Pancreas (tissue), 10 donors: ENCODE measurements around the gene CSF3. TPM values are rescaled to one million over a fixed set of nuclear protein-coding genes. Genes with fewer than 3 reads are reported as not detected.
A peak's percentile ranks its signal among the peaks of the same experiment; 100 is the strongest.

Source experiments
- ATAC-seq, 4 donors: fragments of 200-7000 bp; cut with Tn5 transposase; one replicate each; pipeline versions ENCODE4 v1.8.0 to v1.9.1; 2020; ENCODE audit warnings: mild to moderate bottlenecking in 4 of 4, moderate library complexity in 4 of 4
- DNase-seq, 6 donors: peaks; one replicate each; pipeline ENCODE4 v3.0.0-alpha.2; 2020
- FAIRE-seq: peaks from 2 replicates; lab custom pipeline; 2012; peaks lifted over from hg19 to GRCh38; lab: Jason Lieb, UNC
- H3K27ac ChIP-seq, 4 donors: fragments of 200-600 bp; sonication (generic); 1 replicate in 3 of 4; 2 replicates in 1 of 4; pipeline versions ENCODE4 v1.5.0 to v1.8.0; 2020
- H3K27me3 ChIP-seq, 4 donors: fragments of 200-600 bp; one replicate each; pipeline ENCODE4 v1.8.0; 2021
- H3K36me3 ChIP-seq, 3 donors: fragments of 200-600 bp; sonication (generic) in 1 of 3; one replicate each; pipeline versions ENCODE4 v1.5.0 to v1.8.0; 2020 to 2021
- H3K4me1 ChIP-seq, 3 donors: fragments of 200-600 bp; one replicate each; pipeline ENCODE4 v1.8.0; 2021
- H3K4me3 ChIP-seq, 4 donors: fragments of 200-600 bp; sonication (generic) in 2 of 4; one replicate each; pipeline versions ENCODE4 v1.5.0 to v1.8.0; 2020 to 2021
- H3K9me3 ChIP-seq, 4 donors: fragments of 200-600 bp; one replicate each; pipeline ENCODE4 v1.8.0; 2021
- WGBS, 2 donors: extraction: QIAGEN DNeasy Blood & Tissue Kit; methylation state at CpG; one replicate each; pipeline ENCODE4 v1.1.7; 2013; 5-methylcytosine and 5-hydroxymethylcytosine counted together
- intact Hi-C, 3 donors: fragments of 100-400 bp; cut with DNase I; formaldehyde crosslinking; loops; one replicate each; pipeline versions ENCODE4 v1.11.1 to v1.14.2; 2022
- polyA plus RNA-seq, 2 donors: library from polyadenylated mRNA; stranded (reverse); fragments of 200-250 nt; gene quantifications; one replicate each; pipeline ENCODE4 v1.2.3, GENCODE V29; 2013
- total RNA-seq, 6 donors: library from RNA; stranded (reverse); fragmentation: NEBNext Ultra II Directional in 4 of 6; extraction: Animal tissue kit (Norgen Biotek cat#: 25700) in 4 of 6; gene quantifications; one replicate each; pipeline versions ENCODE4 v1.2.1 to v1.2.4, GENCODE V29; 2021 to 2023
- TF ChIP-seq, protein P1 (sequence below), 4 donors: fragments of 200-600 bp; sonication (generic) in 3 of 4; IDR thresholded peaks; one replicate each; pipeline versions ENCODE4 v1.5.0 to v1.8.0; 2021; ENCODE audit warnings: antibody characterized with exemption in 4 of 4
- donor health status: healthy with polysubstance abuse.
- donor health status: DM: no; HTN: no; CAD: no; lungs with moderate emphysema.
- donor health status: DM: no; HTN: no; CAD: no.
- donor health status: control.
- donor health status: control.
- donor health status: Bipolar disorder and iron deficiency.
- donor health status: DM: yes; HTN: yes; CAD: no.
- donor health status: DM: no; HTN: no; CAD: no.
- donor health status: DM: no; HTN: no; CAD: no.
- donor health status: DM: yes; HTN: yes; CAD: no.

The CSF3 gene
- total and polyA plus RNA-seq, 8 donors = 0.16 to 3.5 (median 0.23) TPM; not detected in 4

DNA sequence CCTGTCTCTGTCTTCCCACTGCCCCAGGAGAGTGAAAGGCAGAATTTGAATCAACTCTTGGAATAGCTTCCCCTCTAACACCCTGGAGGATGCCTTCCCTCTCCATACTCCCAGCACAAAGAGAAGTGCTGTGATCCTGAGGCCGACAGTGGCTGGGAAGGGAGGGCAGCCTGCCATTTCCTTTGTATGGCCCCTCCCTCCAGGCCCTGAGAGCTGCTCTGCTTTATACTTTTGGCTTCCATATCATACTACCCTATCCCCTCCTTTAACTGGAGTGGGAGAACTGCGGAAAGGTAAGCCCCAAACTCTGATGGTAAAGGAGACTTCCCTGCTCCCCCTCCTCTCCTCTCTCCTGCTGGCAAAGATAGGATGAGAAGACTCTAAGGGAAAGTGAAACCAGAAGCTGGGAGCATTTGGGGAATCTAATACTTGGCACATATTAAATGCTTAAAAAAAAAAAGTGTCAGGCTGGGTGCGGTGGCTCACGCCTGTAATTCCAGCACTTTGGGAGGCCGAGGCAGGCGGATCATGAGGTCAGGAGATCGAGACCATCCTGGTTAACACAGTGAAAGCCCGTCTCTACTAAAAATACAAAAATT is 43.0 kb downstream of the CSF3 start:
- H3K27ac ChIP-seq = no peak overlapping the region
- WGBS, 2 donors = 71 to 78% methylated on average over 8 of the region's 8 CpGs
- TF ChIP-seq, protein P1, sequence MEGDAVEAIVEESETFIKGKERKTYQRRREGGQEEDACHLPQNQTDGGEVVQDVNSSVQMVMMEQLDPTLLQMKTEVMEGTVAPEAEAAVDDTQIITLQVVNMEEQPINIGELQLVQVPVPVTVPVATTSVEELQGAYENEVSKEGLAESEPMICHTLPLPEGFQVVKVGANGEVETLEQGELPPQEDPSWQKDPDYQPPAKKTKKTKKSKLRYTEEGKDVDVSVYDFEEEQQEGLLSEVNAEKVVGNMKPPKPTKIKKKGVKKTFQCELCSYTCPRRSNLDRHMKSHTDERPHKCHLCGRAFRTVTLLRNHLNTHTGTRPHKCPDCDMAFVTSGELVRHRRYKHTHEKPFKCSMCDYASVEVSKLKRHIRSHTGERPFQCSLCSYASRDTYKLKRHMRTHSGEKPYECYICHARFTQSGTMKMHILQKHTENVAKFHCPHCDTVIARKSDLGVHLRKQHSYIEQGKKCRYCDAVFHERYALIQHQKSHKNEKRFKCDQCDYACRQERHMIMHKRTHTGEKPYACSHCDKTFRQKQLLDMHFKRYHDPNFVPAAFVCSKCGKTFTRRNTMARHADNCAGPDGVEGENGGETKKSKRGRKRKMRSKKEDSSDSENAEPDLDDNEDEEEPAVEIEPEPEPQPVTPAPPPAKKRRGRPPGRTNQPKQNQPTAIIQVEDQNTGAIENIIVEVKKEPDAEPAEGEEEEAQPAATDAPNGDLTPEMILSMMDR (IDR thresholded peaks at IDR 0.05) = no peak
- intact Hi-C loops = no loop called here
- H3K36me3 ChIP-seq = no peaks in the 10 kb centered on the region
- ATAC-seq = no peak
- no peak for FAIRE-seq
- H3K27me3 ChIP-seq = no peaks in the 10 kb centered on the region
- DNase-seq = no peak
- peaks cover 0 to 6% (median 0%) of the 10 kb centered on the region in 3 donors for H3K4me1 ChIP-seq
- no peaks in the 10 kb centered on the region for H3K9me3 ChIP-seq
- H3K4me3 ChIP-seq = no peak overlapping the region

DNA sequence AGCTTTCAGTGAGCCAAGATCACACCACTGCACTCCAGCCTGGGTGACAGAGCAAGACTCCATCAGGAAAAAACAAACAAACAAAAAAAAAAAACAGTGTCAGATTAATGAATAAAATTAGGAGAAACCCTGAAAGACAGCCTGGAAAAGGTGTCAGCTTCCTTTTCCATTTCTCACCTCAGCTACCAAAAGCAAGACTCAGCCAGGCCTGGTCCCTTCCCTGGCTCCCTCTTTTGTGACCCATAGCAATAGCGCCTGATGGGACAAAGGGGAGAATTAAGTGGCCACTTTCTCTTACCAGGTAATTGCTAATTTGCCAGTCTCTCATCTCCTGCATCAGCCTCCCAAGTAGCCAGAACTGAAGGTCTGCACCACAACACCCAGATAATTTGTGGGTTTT is 43.6 kb downstream of the CSF3 start:
- no peak overlapping the region for H3K4me3 ChIP-seq
- H3K36me3 ChIP-seq = no peaks in the 10 kb centered on the region
- H3K27me3 ChIP-seq = no peaks in the 10 kb centered on the region
- no peak overlapping the region for H3K27ac ChIP-seq
- intact Hi-C loops = no loop called here
- H3K9me3 ChIP-seq = no peaks in the 10 kb centered on the region
- no peak for ATAC-seq
- WGBS, 2 donors = 89 to 94% methylated on average over 1 of the region's 1 CpG
- H3K4me1 ChIP-seq = peaks cover 0 to 4% (median under 1%) of the 10 kb centered on the region in 3 donors
- no peak for DNase-seq
- TF ChIP-seq, protein P1 (IDR thresholded peaks at IDR 0.05) = no peak
- FAIRE-seq = no peak

DNA sequence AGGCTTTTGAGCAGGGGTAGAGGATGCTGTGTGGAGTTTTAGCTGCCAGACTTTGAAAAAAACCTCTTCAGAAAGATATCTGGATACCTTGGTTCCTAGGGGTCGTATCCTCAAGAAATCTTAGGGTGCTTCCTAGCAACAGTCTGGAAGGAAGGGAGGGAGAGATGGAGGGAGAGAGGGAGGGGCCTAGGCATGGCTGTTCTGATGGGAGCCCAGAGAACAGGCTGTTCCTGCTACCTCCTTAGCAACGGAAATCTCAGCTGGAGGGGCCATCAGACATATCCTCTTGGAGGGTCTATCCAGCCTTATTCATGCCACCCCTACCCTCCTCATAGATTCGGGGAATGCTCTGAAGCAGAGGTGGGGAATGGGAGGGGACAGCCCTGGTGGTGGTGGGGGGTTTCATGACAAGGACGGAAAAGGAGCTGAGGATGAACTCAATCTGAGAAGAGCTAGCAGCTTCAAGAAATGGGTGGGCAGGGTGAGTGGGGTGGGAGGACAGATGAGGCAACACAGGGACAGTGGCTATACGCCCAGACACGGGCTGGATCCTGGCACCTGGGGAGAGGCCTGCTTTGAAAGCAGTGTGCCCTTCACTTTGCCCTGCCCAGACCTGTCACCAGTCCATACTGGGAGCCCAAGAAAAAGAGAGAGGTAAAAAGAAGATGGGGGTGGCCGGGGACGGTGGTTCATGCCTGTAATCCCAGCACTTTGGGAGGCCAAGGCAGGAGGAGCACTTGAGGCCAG is 44.7 kb downstream of the CSF3 start:
- no peak for FAIRE-seq
- intact Hi-C loops = loop anchor here in 1 of 3 donors (10.0 kb wide), 1 partner anchor 65 kb away; the partner anchor contains the start of gene MSL1
- Histone ChIP-seq H3K9me3 (no peaks in the 10 kb centered on the region), H3K4me1 (peaks cover 0 to 15% (median 9%) of the 10 kb centered on the region in 3 donors), H3K27ac (no peak overlapping the region), H3K36me3 (no peaks in the 10 kb centered on the region), H3K27me3 (no peaks in the 10 kb centered on the region), H3K4me3 (no peak overlapping the region)
- TF ChIP-seq, protein P1 (IDR thresholded peaks at IDR 0.05) = no peak
- WGBS, 2 donors = 61 to 82% methylated on average over 8 of the region's 8 CpGs
- DNase-seq = peak in 1 of 6 donors; percentile 20
- ATAC-seq = no peak

DNA sequence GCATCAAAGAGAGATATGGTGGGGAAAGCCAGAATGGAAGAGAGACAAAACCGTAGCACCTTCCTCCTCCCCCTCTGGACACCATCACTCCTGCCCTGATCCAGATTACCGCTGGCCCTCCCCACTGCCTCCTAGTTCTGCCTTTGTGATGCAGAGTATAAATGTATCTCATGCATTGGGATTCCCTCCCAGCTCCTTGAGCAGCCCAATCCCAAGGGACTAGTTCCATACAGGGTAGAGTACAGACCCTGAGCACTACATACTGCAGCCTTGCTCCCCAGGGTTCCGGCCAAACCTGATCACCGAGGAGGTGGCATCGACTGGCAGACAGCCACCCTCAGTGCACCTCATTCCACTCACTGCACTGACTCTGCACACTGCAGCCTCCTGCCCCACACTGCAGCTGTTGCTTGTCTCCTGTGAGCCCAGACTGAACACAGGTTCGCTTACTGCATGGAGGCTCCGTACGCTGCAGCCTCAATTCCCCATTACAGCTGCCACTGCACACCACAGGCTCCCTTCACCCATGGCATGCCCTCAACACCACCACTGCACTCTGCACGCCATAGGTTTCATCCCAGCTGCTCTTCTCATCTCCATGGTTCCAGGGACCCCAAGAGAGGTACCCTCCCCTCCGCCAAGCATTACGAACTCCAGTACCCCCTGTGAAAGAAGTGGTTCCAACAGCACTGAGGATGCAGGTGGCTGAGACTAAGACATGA is 45.8 kb downstream of the CSF3 start:
- no peaks in the 10 kb centered on the region for H3K27me3 ChIP-seq
- peaks cover 5 to 24% (median 20%) of the 10 kb centered on the region in 3 donors for H3K4me1 ChIP-seq
- H3K4me3 ChIP-seq = no peak overlapping the region
- TF ChIP-seq, protein P1 (IDR thresholded peaks at IDR 0.05) = no peak
- ATAC-seq (no peak), FAIRE-seq (no peak), DNase-seq (peak in 1 of 6 donors; percentile 56)
- WGBS, 2 donors = 73 to 78% methylated on average over 11 of the region's 11 CpGs
- intact Hi-C loops = loop anchor here in 1 of 3 donors (10.0 kb wide), 1 partner anchor 64 kb away; the partner anchor contains the start of gene MSL1
- no peaks in the 10 kb centered on the region for H3K36me3 ChIP-seq
- H3K9me3 ChIP-seq = no peaks in the 10 kb centered on the region
- no peak overlapping the region for H3K27ac ChIP-seq
